Liver (tissue), 9 donors: ENCODE data around the gene ENPP7. TPM values are rescaled to one million over a fixed set of nuclear protein-coding genes. Genes with fewer than 3 reads are reported as not detected.

ENCODE experiments used
- DNase-seq: peaks from one replicate; pipeline ENCODE4 v3.0.0-alpha.2; 2017; ENCODE audit warnings: low spot score
- H3K27ac ChIP-seq, 2 donors: one replicate each; pipeline ENCODE4 v1.7.0; 2013; ENCODE audit warnings: inconsistent platforms in 2 of 2, low read length in 2 of 2, control low read depth in 1 of 2, low read depth in 1 of 2, mild to moderate bottlenecking in 1 of 2
- H3K27me3 ChIP-seq, 4 donors: one replicate each; pipeline versions ENCODE4 v1.6.1 to v1.7.0; 2013; ENCODE audit warnings: low read length in 3 of 4, inconsistent platforms in 1 of 4, mild to moderate bottlenecking in 1 of 4, moderate library complexity in 1 of 4; ENCODE audit not compliant: control insufficient read depth in 4 of 4, insufficient read depth in 4 of 4
- H3K36me3 ChIP-seq, 4 donors: one replicate each; pipeline versions ENCODE4 v1.6.1 to v1.7.0; 2013; ENCODE audit warnings: low read length in 3 of 4, mild to moderate bottlenecking in 3 of 4, low read depth in 1 of 4, moderate library complexity in 1 of 4; ENCODE audit not compliant: control insufficient read depth in 4 of 4, insufficient read depth in 3 of 4
- H3K4me1 ChIP-seq, 4 donors: one replicate each; pipeline versions ENCODE4 v1.6.1 to v1.7.0; 2013; ENCODE audit warnings: low read length in 3 of 4, mild to moderate bottlenecking in 3 of 4, moderate library complexity in 1 of 4; ENCODE audit not compliant: control insufficient read depth in 4 of 4, insufficient read depth in 4 of 4
- H3K4me3 ChIP-seq, 3 donors: one replicate each; pipeline versions ENCODE4 v1.6.1 to v1.7.0; 2013; ENCODE audit warnings: low read length in 3 of 3, control low read depth in 1 of 3, low read depth in 1 of 3, mild to moderate bottlenecking in 1 of 3
- H3K9ac ChIP-seq, 2 donors: one replicate each; pipeline ENCODE4 v1.7.0; 2013; ENCODE audit warnings: low read length in 2 of 2, mild to moderate bottlenecking in 2 of 2, moderate library complexity in 2 of 2, control low read depth in 1 of 2, low read depth in 1 of 2
- H3K9me3 ChIP-seq, 4 donors: one replicate each; pipeline versions ENCODE4 v1.6.1 to v1.7.0; 2013; ENCODE audit warnings: low read length in 3 of 4; ENCODE audit not compliant: control insufficient read depth in 4 of 4
- FOXA2 ChIP-seq: IDR thresholded peaks from 2 replicates; pipeline ENCODE4 v1.6.1; 2016; ENCODE audit warnings: antibody characterized with exemption
- HNF4G ChIP-seq: IDR thresholded peaks from 2 replicates; pipeline ENCODE4 v1.6.1; 2016; ENCODE audit warnings: antibody characterized with exemption
- JUND ChIP-seq, 2 donors: IDR thresholded peaks; 2 replicates each; pipeline ENCODE4 v1.6.1; 2016; ENCODE audit warnings: antibody characterized with exemption in 2 of 2
- NR2F2 ChIP-seq: IDR thresholded peaks from 2 replicates; pipeline ENCODE4 v1.6.1; 2016; ENCODE audit warnings: antibody characterized with exemption
- SP1 ChIP-seq: IDR thresholded peaks from 2 replicates; pipeline ENCODE4 v1.6.1; 2018; ENCODE audit warnings: antibody characterized with exemption, mild to moderate bottlenecking
- YY1 ChIP-seq: IDR thresholded peaks from 2 replicates; pipeline ENCODE4 v1.6.1; 2016; ENCODE audit warnings: antibody characterized with exemption, mild to moderate bottlenecking
- WGBS: extraction: QIAGEN DNeasy Blood & Tissue Kit; methylation state at CpG from one replicate; pipeline ENCODE4 v1.1.7; 2013; 5-methylcytosine and 5-hydroxymethylcytosine counted together
- polyA plus RNA-seq, 2 donors: library from polyadenylated mRNA; stranded (reverse) in 1 of 2; unstranded in 1 of 2; fragments of 200-250 nt in 1 of 2; fragments of >200 nt in 1 of 2; fragmentation: Nextera tagmentation in 1 of 2; extraction: Ambion mirVana in 1 of 2; gene quantifications; one replicate each; pipeline versions ENCODE4 v1.2.1 to v1.2.3, GENCODE V29; 2013 to 2015
- total RNA-seq, 2 donors: library from RNA; depleted of rRNA; stranded (reverse); fragments of >200 nt; gene quantifications; one replicate each; pipeline ENCODE4 v1.2.3, GENCODE V29; 2014
- TF ChIP-seq, protein P1 (sequence below): fragments of 150-350 bp; IDR thresholded peaks from 2 replicates; pipeline ENCODE4 v1.5.1; 2017; ENCODE audit warnings: improper control_type of control experiment, low read depth, low read length; ENCODE audit not compliant: missing input control
- TF ChIP-seq, protein P2 (sequence below): IDR thresholded peaks from 2 replicates; pipeline ENCODE4 v1.6.1; 2016; ENCODE audit warnings: antibody characterized with exemption
- TF ChIP-seq, protein P3 (sequence below): IDR thresholded peaks from 2 replicates; pipeline ENCODE4 v1.6.1; 2016; ENCODE audit warnings: antibody characterized with exemption
- donor health status: healthy.
- donor health status: healthy.
- donor health status: healthy.
- donor health status: healthy.
- donor health status: healthy.

Gene ENPP7
- total and polyA plus RNA-seq, 4 donors = 1.7 to 12.0 (median 3.9) TPM

DNA sequence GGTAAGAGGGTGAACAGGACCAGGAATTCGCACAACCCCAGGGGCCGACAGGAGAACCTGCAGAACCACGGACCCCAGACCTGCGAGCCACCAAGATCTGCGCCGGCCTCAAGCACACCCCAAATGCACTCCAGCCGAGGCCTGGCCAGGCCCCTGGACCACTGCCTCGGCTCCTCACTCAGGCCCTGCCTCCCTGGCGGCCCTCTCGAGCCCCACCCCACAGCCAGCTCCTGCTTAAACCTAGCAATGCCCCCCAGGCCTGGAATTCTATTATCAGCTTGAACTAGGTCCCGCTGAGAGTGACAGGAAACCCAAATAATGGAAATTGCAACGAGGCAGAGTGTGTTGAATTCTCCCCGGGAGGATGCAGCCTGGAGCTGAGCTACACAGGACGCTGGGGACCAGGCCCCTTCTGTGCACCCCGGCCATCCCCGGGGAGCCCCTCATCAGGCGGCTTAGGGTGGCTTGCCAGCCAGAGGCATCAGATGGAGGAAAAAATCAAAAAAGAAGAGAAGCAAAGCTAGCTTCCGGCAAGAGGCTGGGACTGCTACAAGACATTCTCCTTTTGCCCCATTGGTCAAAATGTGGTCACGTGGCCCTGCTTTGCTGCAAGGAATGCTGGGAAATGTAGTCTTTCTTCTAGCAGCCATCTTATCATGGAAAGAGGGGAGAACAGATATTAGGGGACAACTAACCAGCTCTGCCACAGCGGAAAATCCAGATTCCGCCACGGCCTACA lies 2.4 kb upstream of the ENPP7 start:
- Histone ChIP-seq H3K4me1 (peaks cover 9 to 32% (median 21%) of the 10 kb centered on the region in 4 donors), H3K9me3 (no peaks in the 10 kb centered on the region), H3K27me3 (no peaks in the 10 kb centered on the region), H3K9ac (peak overlapping the region in 1 of 2 donors; percentile 41), H3K4me3 (peak overlapping the region; percentile 37 to 69 (median 46)), H3K27ac (no peak overlapping the region), H3K36me3 (no peaks in the 10 kb centered on the region)
- WGBS = 45% methylated on average over 22 of the region's 22 CpGs
- TF ChIP-seq YY1 = peak; percentile 97
- TF ChIP-seq, protein P1, sequence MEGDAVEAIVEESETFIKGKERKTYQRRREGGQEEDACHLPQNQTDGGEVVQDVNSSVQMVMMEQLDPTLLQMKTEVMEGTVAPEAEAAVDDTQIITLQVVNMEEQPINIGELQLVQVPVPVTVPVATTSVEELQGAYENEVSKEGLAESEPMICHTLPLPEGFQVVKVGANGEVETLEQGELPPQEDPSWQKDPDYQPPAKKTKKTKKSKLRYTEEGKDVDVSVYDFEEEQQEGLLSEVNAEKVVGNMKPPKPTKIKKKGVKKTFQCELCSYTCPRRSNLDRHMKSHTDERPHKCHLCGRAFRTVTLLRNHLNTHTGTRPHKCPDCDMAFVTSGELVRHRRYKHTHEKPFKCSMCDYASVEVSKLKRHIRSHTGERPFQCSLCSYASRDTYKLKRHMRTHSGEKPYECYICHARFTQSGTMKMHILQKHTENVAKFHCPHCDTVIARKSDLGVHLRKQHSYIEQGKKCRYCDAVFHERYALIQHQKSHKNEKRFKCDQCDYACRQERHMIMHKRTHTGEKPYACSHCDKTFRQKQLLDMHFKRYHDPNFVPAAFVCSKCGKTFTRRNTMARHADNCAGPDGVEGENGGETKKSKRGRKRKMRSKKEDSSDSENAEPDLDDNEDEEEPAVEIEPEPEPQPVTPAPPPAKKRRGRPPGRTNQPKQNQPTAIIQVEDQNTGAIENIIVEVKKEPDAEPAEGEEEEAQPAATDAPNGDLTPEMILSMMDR = no peak
- DNase-seq = peak; percentile 81

DNA sequence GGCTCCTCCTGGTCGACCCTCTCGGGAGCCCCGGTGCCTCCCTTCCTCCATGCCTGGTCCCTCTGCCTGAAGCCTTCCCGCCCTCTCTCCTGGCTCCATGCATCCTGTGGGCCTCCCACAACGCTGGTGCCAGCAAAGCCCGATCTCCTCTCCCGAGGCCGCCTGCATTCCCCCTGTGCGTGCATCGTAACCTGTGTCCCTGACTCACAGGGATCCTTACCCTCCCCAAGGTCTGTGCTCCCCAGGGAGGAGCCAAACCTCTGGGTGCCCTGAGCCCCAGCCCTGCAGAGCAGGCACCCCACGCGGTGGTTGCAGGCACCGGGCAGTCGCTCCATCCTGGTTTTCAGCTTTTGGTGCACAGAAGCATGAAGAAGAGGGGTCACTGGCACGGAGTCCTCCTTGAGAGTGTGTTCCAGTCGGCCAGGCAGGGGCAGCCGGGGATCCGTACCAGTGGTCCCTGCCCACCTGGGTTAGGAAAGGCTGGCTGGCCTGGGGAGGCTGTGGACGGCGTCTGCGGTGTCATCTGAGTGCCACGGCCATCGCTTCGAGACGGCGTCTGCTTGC lies 1.8 kb upstream of the ENPP7 start:
- WGBS = 78% methylated on average over 26 of the region's 26 CpGs
- Histone ChIP-seq H3K36me3 (no peaks in the 10 kb centered on the region), H3K27me3 (no peaks in the 10 kb centered on the region), H3K4me1 (peaks cover 11 to 37% (median 24%) of the 10 kb centered on the region in 4 donors), H3K27ac (no peak overlapping the region), H3K9me3 (no peaks in the 10 kb centered on the region), H3K9ac (no peak overlapping the region), H3K4me3 (peak overlapping the region in 2 of 3 donors; percentile 37 to 69)
- no peak for DNase-seq
- no peak for TF ChIP-seq NR2F2
- TF ChIP-seq HNF4G = no peak
- TF ChIP-seq FOXA2 = no peak
- TF ChIP-seq, protein P1 = no peak
- no peak for TF ChIP-seq SP1
- TF ChIP-seq, protein P2, sequence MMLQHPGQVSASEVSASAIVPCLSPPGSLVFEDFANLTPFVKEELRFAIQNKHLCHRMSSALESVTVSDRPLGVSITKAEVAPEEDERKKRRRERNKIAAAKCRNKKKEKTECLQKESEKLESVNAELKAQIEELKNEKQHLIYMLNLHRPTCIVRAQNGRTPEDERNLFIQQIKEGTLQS = no peak
- peak; percentile 5 for TF ChIP-seq YY1
- no peak for TF ChIP-seq JUND (IDR thresholded peaks at IDR 0.05)

DNA sequence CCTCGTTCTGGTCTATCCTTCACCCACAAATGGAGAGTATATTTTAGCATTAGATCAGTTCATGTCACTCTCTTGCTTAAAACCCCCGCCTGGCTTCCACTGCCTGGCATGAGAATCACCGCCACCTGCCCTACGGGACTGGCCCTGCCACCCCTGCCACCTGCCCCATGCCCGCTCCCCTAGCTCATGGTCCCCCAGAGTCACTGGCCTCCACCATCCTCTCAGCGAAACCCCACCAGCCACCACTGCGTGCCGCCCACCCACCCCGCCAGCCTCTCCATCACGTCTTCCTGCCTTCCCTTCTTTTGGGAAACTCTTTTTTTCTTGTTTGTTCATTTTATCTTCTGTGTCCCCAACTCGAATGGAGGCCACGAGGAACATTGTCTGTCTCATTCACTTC lies 982 bp upstream of the ENPP7 start:
- H3K4me1 ChIP-seq = peaks cover 11 to 37% (median 24%) of the 10 kb centered on the region in 4 donors
- H3K36me3 ChIP-seq = no peaks in the 10 kb centered on the region
- H3K9ac ChIP-seq = no peak overlapping the region
- H3K4me3 ChIP-seq = no peak overlapping the region
- no peaks in the 10 kb centered on the region for H3K27me3 ChIP-seq
- H3K27ac ChIP-seq = no peak overlapping the region
- no peak for DNase-seq
- TF ChIP-seq, protein P3, sequence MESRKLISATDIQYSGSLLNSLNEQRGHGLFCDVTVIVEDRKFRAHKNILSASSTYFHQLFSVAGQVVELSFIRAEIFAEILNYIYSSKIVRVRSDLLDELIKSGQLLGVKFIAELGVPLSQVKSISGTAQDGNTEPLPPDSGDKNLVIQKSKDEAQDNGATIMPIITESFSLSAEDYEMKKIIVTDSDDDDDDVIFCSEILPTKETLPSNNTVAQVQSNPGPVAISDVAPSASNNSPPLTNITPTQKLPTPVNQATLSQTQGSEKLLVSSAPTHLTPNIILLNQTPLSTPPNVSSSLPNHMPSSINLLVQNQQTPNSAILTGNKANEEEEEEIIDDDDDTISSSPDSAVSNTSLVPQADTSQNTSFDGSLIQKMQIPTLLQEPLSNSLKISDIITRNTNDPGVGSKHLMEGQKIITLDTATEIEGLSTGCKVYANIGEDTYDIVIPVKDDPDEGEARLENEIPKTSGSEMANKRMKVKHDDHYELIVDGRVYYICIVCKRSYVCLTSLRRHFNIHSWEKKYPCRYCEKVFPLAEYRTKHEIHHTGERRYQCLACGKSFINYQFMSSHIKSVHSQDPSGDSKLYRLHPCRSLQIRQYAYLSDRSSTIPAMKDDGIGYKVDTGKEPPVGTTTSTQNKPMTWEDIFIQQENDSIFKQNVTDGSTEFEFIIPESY = no peak
- no peaks in the 10 kb centered on the region for H3K9me3 ChIP-seq
- 95% methylated on average over 12 of the region's 12 CpGs for WGBS
